Hematopoietic multipotent progenitor cell treated with erythropoietin and hydrocortisone succinate and interleukin-3 and kit ligand, for 4 days (in vitro differentiated cells): ENCODE measurements around the gene MSRB1.
"Not testable (repeated sequence)": the region's sequence is repeated elsewhere in the genome, so short reads cannot be mapped to it uniquely, and the experiment has no call there.

Source experiments
- DNase-seq: peaks from one replicate; pipeline ENCODE4 v3.0.0-alpha.2; 2015

Gene MSRB1

DNA sequence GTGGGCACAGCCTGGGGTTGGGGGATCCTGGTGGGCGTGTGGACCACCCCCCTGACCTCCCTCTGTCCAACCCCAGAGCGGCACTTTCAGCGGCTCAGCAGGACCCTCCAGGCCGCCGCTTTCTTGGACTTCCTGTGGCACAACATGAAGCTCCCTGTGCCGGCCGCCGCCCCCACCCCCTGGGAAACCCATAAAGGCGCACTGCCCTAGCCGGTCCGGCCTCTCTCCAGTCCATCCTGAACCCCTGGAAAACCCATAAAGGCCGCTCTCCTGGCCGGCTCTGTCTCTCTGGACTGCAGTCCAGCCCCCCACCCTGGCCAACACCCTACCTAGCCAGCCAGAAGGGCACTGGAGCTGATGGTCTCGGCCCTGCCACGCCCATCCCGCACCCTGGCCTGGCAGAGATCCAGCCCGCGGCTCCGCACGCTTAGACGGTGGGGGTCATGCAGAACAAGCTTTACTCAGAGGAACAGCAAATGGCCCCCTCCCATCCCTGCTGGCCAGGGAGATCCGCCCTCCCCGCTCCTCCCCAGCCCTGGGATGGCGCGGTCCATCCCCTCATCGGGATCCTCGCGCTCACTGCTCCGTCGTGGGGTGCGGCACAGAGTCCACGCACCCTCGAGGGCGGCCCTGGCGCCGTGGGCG is 35.6 kb upstream of the MSRB1 start:
- DNase-seq, result no peak

GRCh38 chr16:1977875-1978268 is 34.9 kb upstream of the MSRB1 start:
- DNase-seq, result no peak

- no peak for DNase-seq
These were observed 34.2 kb upstream of the MSRB1 start for GRCh38 chr16:1976951-1977874.

DNA sequence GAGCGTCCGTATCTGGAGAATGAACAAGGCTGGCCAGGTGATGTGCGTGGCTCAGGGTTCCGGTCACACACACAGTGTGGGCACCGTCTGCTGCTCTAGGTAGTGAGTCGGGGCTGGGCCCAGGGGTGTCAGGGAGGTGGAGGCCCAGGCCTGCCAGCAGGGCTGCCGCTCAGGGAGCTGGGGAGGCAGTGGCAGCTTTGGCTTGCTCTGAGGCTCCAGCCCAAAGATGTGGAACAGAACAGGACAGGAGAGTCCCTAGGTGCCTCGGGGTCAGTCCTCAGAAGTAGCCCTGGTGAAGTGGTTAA is 33.2 kb upstream of the MSRB1 start:
- DNase-seq, result no peak

GRCh38 chr16:1975432-1976215 is 32.6 kb upstream of the MSRB1 start:
- no peak for DNase-seq

GRCh38 chr16:1974157-1975070 is 31.4 kb upstream of the MSRB1 start:
- DNase-seq, result no peak

- DNase-seq, result no peak
These were observed 30.6 kb upstream of the MSRB1 start for GRCh38 chr16:1973461-1974156.

- DNase-seq, result peak; percentile 66
These were observed 29.5 kb upstream of the MSRB1 start for GRCh38 chr16:1972490-1972877.

- peak; percentile 98 for DNase-seq
These were observed 28.9 kb upstream of the MSRB1 start, which contains the start of gene TBL3 for GRCh38 chr16:1971796-1972489. TBL3 (plus strand) TSS chr16:1972053; CDS start chr16:1972165, 112 bp downstream.

- no peak for DNase-seq
These were observed 25.4 kb upstream of the MSRB1 start for GRCh38 chr16:1968146-1968953.

DNA sequence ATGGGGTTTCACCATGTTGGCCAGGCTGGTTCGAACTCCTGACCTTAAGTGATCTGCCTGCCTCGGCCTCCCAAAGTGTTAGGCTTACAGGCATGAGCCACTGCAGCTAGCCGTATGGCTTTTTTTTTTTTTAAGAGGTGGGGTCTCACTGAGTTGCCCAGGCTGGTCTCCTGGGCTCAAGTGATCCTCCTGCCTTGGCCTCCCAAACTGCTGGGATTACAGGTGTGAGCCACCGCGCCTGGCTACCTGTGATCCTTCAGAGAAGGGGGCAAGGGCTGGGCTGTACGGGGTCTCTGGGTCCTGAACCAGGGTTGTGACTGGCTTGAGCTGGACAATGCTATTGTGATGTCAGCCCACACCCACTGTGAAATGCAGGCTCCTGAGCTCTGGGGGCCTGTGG is 23.5 kb upstream of the MSRB1 start, which contains the start of gene RNF151:
RNF151 (plus strand) TSS at position 397 of the 400 bp plus-strand sequence. CDS start 26 bp downstream, outside the sequence.
- DNase-seq, result no peak

DNA sequence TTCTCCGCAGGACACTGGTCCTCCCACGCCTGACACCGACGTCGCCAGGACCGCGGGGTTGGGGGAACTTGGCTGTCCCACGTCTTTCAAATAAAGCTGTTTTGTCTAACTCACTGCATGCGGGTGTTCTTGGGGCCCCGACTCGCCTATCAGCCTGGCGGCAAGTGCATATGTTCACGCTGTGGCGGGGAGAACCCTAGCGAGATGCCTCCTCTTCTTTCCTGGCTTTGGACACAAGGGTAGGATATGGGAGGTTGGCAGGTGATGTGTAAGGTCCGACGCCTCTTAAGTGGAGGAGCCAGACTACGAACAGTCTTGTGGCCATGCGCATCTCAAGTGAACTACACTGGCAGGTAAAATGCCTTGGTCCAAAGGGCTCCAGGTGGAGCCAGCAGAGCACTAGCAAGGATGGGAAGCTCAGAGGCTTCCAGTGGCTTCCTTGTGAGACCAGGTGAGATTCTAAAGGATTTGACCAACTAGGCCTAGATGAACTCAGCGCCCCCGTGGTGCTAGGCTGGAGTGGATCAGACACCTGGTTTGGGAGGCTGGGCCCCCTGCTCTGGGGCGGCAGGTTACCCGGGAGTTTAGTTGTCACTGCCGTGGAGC is 22.5 kb upstream of the MSRB1 start:
- DNase-seq, result no peak

DNA sequence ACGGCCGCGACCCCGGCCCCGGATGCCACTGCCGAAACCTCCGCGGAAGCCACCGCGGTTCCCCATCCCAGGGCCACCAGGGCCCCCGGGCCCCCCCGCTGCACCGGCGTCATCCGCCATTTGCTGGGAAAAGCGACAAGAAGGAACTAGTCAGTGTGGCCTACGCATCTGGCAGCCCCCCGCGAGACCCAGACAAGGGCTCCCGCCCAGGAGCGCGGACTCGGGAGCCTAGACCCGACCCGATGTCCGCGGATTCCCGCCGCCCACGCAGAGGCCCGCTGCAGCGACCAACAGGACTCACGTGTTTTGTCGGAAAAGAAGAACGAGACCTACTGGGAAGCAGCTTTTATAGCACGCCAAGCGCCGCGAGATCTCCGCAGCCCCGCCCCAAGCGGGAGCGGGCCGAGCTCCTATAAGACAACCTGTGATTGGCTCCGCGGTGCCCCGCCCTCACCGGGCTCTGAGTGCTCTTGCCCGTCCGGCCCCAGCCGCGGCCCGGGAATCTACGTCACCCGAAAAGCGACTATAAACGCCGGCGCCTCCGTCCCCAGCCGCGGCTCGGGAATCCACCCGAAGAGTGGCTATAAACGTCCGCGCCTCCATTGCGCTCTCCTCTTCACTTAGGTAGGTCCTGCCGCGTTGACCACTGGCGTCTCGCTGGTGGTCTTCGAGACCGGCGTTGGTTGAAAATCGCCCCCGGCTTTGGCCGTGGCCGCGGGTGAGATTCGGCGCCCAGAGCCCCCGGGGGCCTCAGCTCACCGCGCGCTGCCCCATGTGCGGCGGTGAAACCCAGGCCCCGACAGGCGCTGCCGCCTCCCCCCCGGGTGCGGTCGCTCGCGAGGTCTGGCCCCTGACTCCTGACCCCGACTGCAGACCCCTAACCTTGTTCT is 21.8 kb upstream of the MSRB1 start, which contains the start of gene RPS2:
RPS2 (minus strand) TSS at position 321 of the 890 bp plus-strand sequence; CDS start at position 120, 201 bp downstream.
- DNase-seq, result peak; percentile 100

DNA sequence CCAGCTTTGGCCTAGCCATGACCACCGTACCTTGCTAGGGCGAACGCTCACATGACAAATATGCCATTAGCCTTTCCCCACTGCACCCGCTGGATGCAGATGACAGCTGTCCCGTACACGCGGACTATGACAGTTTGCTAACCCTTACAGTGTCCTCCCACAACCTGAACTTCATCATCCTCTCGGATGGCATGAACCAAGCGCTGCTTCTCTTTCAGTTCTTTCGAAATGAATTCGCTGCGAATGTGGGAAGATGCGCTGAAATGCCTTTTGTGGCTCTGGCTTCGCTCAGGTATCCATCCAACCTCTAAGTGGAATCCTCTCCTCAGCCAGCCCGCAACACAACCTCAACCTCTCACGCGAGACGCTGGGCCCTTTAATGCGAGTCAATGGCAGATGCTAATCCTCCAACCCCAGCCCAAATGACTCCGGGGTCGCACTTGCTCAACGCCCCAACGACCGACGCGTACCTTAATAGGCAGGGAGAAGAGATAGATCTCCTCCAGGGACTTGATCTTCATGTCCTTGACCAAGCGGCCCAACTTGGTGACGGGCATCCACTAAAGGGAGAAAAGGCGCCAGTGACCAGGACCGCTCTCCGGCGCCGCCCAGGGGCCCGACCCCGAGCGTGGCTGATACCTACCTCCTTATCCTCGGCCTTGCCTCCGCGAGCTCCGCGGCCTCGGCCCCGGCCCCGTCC is 21.0 kb upstream of the MSRB1 start:
- DNase-seq, result peak; percentile 65

- DNase-seq, result not testable (repeated sequence)
These were observed 19.5 kb upstream of the MSRB1 start for GRCh38 chr16:1962161-1963153.

DNA sequence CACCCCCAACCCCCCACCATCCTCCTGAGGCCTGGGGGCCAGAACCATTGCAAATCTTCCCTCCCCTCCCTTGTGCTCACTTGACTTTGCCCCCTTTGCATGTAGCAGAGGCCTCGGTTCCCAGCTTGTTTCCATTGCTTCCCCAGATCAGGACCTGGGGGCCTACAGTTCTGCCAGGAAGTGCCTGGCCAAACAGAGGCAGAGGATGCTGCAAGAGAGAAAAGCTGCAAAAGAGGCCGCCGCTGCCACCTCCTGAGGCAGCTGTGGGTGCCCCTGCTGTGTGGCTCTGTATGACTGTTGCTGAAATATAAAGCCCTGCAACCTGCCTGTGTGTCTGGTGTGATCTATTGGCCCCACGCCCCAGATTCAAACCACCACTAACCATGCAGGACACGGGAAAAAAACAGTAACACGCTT is 18.7 kb upstream of the MSRB1 start:
- DNase-seq, result no peak
